Upper lobe of left lung (tissue), 6 donors: ENCODE results near the gene PPARD. TPM values are rescaled to one million over a fixed set of nuclear protein-coding genes. Genes with fewer than 3 reads are reported as not detected.

Experiments
- ATAC-seq, 2 donors: fragments of 200-7000 bp; cut with Tn5 transposase; one replicate each; pipeline ENCODE4 v1.9.1; 2022; ENCODE audit warnings: mild to moderate bottlenecking in 2 of 2, moderate library complexity in 2 of 2; ENCODE audit not compliant: low FRiP score in 2 of 2
- DNase-seq, 2 donors: peaks; one replicate each; pipeline ENCODE4 v3.0.0-alpha.2; 2019 to 2020
- H3K27ac ChIP-seq, 4 donors: fragments of 200-600 bp; sonication (generic); one replicate each; pipeline ENCODE4 v1.5.1; 2016 to 2019
- H3K27me3 ChIP-seq, 4 donors: fragments of 200-600 bp; sonication (generic); one replicate each; pipeline ENCODE4 v1.5.1; 2017 to 2019
- H3K36me3 ChIP-seq, 4 donors: fragments of 200-600 bp; sonication (generic); one replicate each; pipeline ENCODE4 v1.5.1; 2016 to 2019
- H3K4me1 ChIP-seq, 4 donors: fragments of 200-600 bp; sonication (generic); one replicate each; pipeline ENCODE4 v1.5.1; 2018 to 2019
- H3K4me3 ChIP-seq, 4 donors: fragments of 200-600 bp; sonication (generic); one replicate each; pipeline ENCODE4 v1.5.1; 2017 to 2019; ENCODE audit warnings: mild to moderate bottlenecking in 2 of 4, moderate library complexity in 1 of 4
- H3K9me3 ChIP-seq, 4 donors: fragments of 200-600 bp; sonication (generic); one replicate each; pipeline ENCODE4 v1.5.1; 2018 to 2019
- CTCF ChIP-seq, 6 experiments: fragments of 450-650 bp in 4 of 6; fragments of 200-600 bp in 2 of 6; sonication (generic) in 2 of 6; IDR thresholded peaks; one replicate each; pipeline ENCODE4 v1.5.1; 2016 to 2019; ENCODE audit warnings: antibody characterized with exemption in 6 of 6
- EP300 ChIP-seq, 4 donors: sonication (generic); formaldehyde crosslinking; IDR thresholded peaks; one replicate each; pipeline ENCODE4 v1.5.1; 2017; ENCODE audit warnings: antibody characterized with exemption in 4 of 4, control low read depth in 2 of 4
- POLR2A ChIP-seq, 4 donors: fragments of 450-650 bp; IDR thresholded peaks; one replicate each; pipeline ENCODE4 v1.5.1; 2016 to 2017; ENCODE audit warnings: antibody characterized with exemption in 4 of 4, mild to moderate bottlenecking in 2 of 4
- POLR2AphosphoS5 ChIP-seq, 2 donors: sonication (generic); formaldehyde crosslinking; IDR thresholded peaks; one replicate each; pipeline ENCODE4 v1.5.1; 2017; ENCODE audit warnings: antibody characterized with exemption in 2 of 2
- WGBS, 2 donors: methylation state at CpG; one replicate each; pipeline ENCODE4 v1.1.5; 2017 to 2018; 5-methylcytosine and 5-hydroxymethylcytosine counted together
- total RNA-seq, 6 donors: library from RNA; depleted of rRNA in 4 of 6; stranded (reverse); fragments of >200 nt in 4 of 6; gene quantifications; one replicate each; pipeline versions ENCODE4 v1.1.0 to v1.2.1, GENCODE V29; 2016 to 2021
- donor health status: DM: no; HTN: no; CAD: no; lungs with moderate emphysema.
- donor health status: DM: no; HTN: yes; CAD: no; lungs with severe emphysema.

PPARD gene
- total RNA-seq, 6 donors from 2014 or later: 14.8 to 48.2 (median 31.5) TPM

- Histone ChIP-seq H3K9me3 (no peaks in the 10 kb centered on the region), H3K27ac (no peak overlapping the region), H3K4me1 (peaks cover 6 to 20% (median 20%) of the 10 kb centered on the region in 4 donors), H3K4me3 (no peak overlapping the region), H3K36me3 (peaks cover 4 to 35% (median 16%) of the 10 kb centered on the region in 4 donors), H3K27me3 (no peaks in the 10 kb centered on the region)
- no peak for DNase-seq
- no peak for TF ChIP-seq EP300 (IDR thresholded peaks at IDR 0.05)
- no peak for TF ChIP-seq POLR2AphosphoS5 (IDR thresholded peaks at IDR 0.05)
- no peak for TF ChIP-seq POLR2A (IDR thresholded peaks at IDR 0.05)
- no peak for TF ChIP-seq CTCF (IDR thresholded peaks at IDR 0.05)
- 69 to 72% methylated on average over 6 to 14 of the region's 14 CpGs for WGBS, 2 donors
- no peak for ATAC-seq
Observed at GRCh38 chr6:35417979-35418661, 75.8 kb downstream of the PPARD start.

GRCh38 chr6:35419417-35419816 is 77.1 kb downstream of the PPARD start:
- H3K4me3 ChIP-seq: no peak overlapping the region
- H3K36me3 ChIP-seq: peaks cover 4 to 42% (median 24%) of the 10 kb centered on the region in 4 donors
- 60 to 62% methylated on average over 5 of the region's 5 CpGs for WGBS, 2 donors
- TF ChIP-seq CTCF (IDR thresholded peaks at IDR 0.05): no peak
- ATAC-seq: no peak
- no peak overlapping the region for H3K27ac ChIP-seq
- no peak for DNase-seq
- no peaks in the 10 kb centered on the region for H3K27me3 ChIP-seq
- peaks cover 6 to 20% (median 20%) of the 10 kb centered on the region in 4 donors for H3K4me1 ChIP-seq
- H3K9me3 ChIP-seq: no peaks in the 10 kb centered on the region

GRCh38 chr6:35419961-35420360 is 77.6 kb downstream of the PPARD start:
- ATAC-seq (no peak), DNase-seq (peak in 1 of 2 donors; percentile 72)
- no peak overlapping the region for H3K27ac ChIP-seq
- peaks cover 4 to 20% (median 15%) of the 10 kb centered on the region in 4 donors for H3K4me1 ChIP-seq
- WGBS, 2 donors: 96 to 97% methylated on average over 6 to 12 of the region's 14 CpGs
- H3K36me3 ChIP-seq: peaks cover 8 to 47% (median 29%) of the 10 kb centered on the region in 4 donors
- no peak overlapping the region for H3K4me3 ChIP-seq
- TF ChIP-seq POLR2A (IDR thresholded peaks at IDR 0.05) (no peak), POLR2AphosphoS5 (IDR thresholded peaks at IDR 0.05) (no peak), EP300 (IDR thresholded peaks at IDR 0.05) (no peak), CTCF (IDR thresholded peaks at IDR 0.05) (no peak)
- no peaks in the 10 kb centered on the region for H3K27me3 ChIP-seq
- no peaks in the 10 kb centered on the region for H3K9me3 ChIP-seq

- Histone ChIP-seq H3K9me3 (peaks cover 4 to 21% (median 12%) of the 10 kb centered on the region in 4 donors), H3K36me3 (peaks cover 8 to 60% (median 40%) of the 10 kb centered on the region in 4 donors), H3K27ac (peak overlapping the region in 1 of 4 donors; percentile 39), H3K27me3 (no peaks in the 10 kb centered on the region), H3K4me3 (no peak overlapping the region), H3K4me1 (peaks cover 0 to 12% (median 7%) of the 10 kb centered on the region in 4 donors)
- DNase-seq (no peak), ATAC-seq (no peak)
- no peak for TF ChIP-seq EP300 (IDR thresholded peaks at IDR 0.05)
- TF ChIP-seq POLR2A (IDR thresholded peaks at IDR 0.05): no peak
- no peak for TF ChIP-seq POLR2AphosphoS5 (IDR thresholded peaks at IDR 0.05)
- no peak for TF ChIP-seq CTCF (IDR thresholded peaks at IDR 0.05)
- WGBS, 2 donors: 71 to 75% methylated on average over 3 of the region's 3 CpGs
Observed at GRCh38 chr6:35425284-35425683, 82.9 kb downstream of the PPARD start.

GRCh38 chr6:35426074-35426473 is 83.7 kb downstream of the PPARD start:
- Histone ChIP-seq H3K36me3 (peaks cover 8 to 59% (median 40%) of the 10 kb centered on the region in 4 donors), H3K27me3 (no peaks in the 10 kb centered on the region), H3K4me1 (peaks cover 0 to 12% (median 7%) of the 10 kb centered on the region in 4 donors), H3K4me3 (no peak overlapping the region), H3K27ac (peak overlapping the region in 1 of 4 donors; percentile 39), H3K9me3 (peaks cover 4 to 22% (median 12%) of the 10 kb centered on the region in 4 donors)
- WGBS, 2 donors: 43 to 49% methylated on average over 7 to 8 of the region's 8 CpGs
- DNase-seq (peak; percentile 29 to 53), ATAC-seq (peak in 1 of 2 donors; percentile 70)
- TF ChIP-seq POLR2AphosphoS5 (IDR thresholded peaks at IDR 0.05): no peak
